IMR-90 (cell line): ENCODE results near the gene WNT2B.
"Not testable (repeated sequence)": the region's sequence is repeated elsewhere in the genome, so short reads cannot be mapped to it uniquely, and the experiment has no call there.

ENCODE experiments used
- BHLHE40 ChIP-seq: fragments of 150-350 bp; IDR thresholded peaks from 2 replicates; pipeline ENCODE4 v1.6.1; 2016; ENCODE audit warnings: mild to moderate bottlenecking, low read depth, low read length
- CEBPB ChIP-seq: IDR thresholded peaks from 2 replicates; pipeline ENCODE4 v1.6.1; 2012; ENCODE audit warnings: low read depth, low read length, improper control_type of control experiment
- CHD1 ChIP-seq: IDR thresholded peaks from 2 replicates; pipeline ENCODE4 v1.6.1; 2012; ENCODE audit warnings: low read depth, low read length, improper control_type of control experiment
- FOS ChIP-seq: fragments of 150-350 bp; IDR thresholded peaks from 2 replicates; pipeline ENCODE4 v1.6.1; 2016; ENCODE audit warnings: low read depth, low read length
- MAFK ChIP-seq: IDR thresholded peaks from 2 replicates; pipeline ENCODE4 v1.6.1; 2012; ENCODE audit warnings: low read depth, low read length, improper control_type of control experiment
- MXI1 ChIP-seq: IDR thresholded peaks from 2 replicates; pipeline ENCODE4 v1.6.1; 2012; ENCODE audit warnings: low read depth, mild to moderate bottlenecking, low read length, moderate library complexity, borderline replicate concordance
- POLR2A ChIP-seq: IDR thresholded peaks from 2 replicates; pipeline ENCODE4 v1.6.1; 2012; ENCODE audit warnings: mild to moderate bottlenecking, low read depth, low read length
- RAD21 ChIP-seq: IDR thresholded peaks from 2 replicates; pipeline ENCODE4 v1.6.1; 2012; ENCODE audit warnings: low read length, improper control_type of control experiment
- RCOR1 ChIP-seq: IDR thresholded peaks from 2 replicates; pipeline ENCODE4 v1.6.1; 2012; ENCODE audit warnings: mild to moderate bottlenecking, low read length, improper control_type of control experiment; ENCODE audit not compliant: insufficient replicate concordance
- RFX5 ChIP-seq: IDR thresholded peaks from 2 replicates; pipeline ENCODE4 v1.8.0; 2012; ENCODE audit warnings: low read depth, mild to moderate bottlenecking, low read length, moderate library complexity
- SMC3 ChIP-seq: fragments of 150-350 bp; IDR thresholded peaks from 2 replicates; pipeline ENCODE4 v1.6.1; 2016; ENCODE audit warnings: low read depth, mild to moderate bottlenecking, antibody characterized with exemption, low read length, moderate library complexity
- USF2 ChIP-seq: fragments of 150-350 bp; IDR thresholded peaks from 2 replicates; pipeline ENCODE4 v1.6.1; 2017; ENCODE audit warnings: mild to moderate bottlenecking, antibody characterized with exemption, low read length, low read depth
- TF ChIP-seq, protein P1 (sequence below): conservative IDR thresholded peaks from 2 replicates; pipeline ENCODE4 v1.5.1; 2012; ENCODE audit warnings: mild to moderate bottlenecking, low read depth, low read length, improper control_type of control experiment

- TF ChIP-seq, protein P1, sequence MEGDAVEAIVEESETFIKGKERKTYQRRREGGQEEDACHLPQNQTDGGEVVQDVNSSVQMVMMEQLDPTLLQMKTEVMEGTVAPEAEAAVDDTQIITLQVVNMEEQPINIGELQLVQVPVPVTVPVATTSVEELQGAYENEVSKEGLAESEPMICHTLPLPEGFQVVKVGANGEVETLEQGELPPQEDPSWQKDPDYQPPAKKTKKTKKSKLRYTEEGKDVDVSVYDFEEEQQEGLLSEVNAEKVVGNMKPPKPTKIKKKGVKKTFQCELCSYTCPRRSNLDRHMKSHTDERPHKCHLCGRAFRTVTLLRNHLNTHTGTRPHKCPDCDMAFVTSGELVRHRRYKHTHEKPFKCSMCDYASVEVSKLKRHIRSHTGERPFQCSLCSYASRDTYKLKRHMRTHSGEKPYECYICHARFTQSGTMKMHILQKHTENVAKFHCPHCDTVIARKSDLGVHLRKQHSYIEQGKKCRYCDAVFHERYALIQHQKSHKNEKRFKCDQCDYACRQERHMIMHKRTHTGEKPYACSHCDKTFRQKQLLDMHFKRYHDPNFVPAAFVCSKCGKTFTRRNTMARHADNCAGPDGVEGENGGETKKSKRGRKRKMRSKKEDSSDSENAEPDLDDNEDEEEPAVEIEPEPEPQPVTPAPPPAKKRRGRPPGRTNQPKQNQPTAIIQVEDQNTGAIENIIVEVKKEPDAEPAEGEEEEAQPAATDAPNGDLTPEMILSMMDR, result not testable (repeated sequence)
- TF ChIP-seq SMC3, RCOR1, POLR2A, CHD1, RAD21, USF2, CEBPB, MAFK, BHLHE40, FOS, MXI1, RFX5: not testable (repeated sequence)
Observed at GRCh38 chr1:112486063-112486462, 22.7 kb upstream of the WNT2B start.
